HepG2 (cell line): ENCODE measurements around the gene THOC6. TPM values are rescaled to one million over a fixed set of nuclear protein-coding genes. Genes with fewer than 3 reads are reported as not detected.

Source experiments
- ATAC-seq: fragments of 200-7000 bp; cut with Tn5 transposase; 3 replicates; pipeline ENCODE4 v1.9.1; 2020; ENCODE audit warnings: mild to moderate bottlenecking, moderate library complexity
- BruUV-seq: library from RNA; stranded (reverse); fragments of 400-500 nt; replicated peaks from 2 replicates; lab custom pipeline; 2021; lab: Mats Ljungman, UMichigan
- CTCF ChIA-PET: fragments of 300-600 bp; formaldehyde crosslinking; extraction: SDS; loops from one replicate; lab custom pipeline; 2021; ENCODE audit warnings: low total read pairs, inconsistent platforms, low intra/inter-chr PET ratio; lab: Yijun Ruan, JAX
- POLR2A ChIA-PET: fragments of 350-600 bp; sonication (Branson Sonifier 250); formaldehyde crosslinking; loops from one replicate; lab custom pipeline; 2020; ENCODE audit warnings: antibody characterized with exemption, inconsistent platforms; lab: Yijun Ruan, JAX
- DNase-seq: peaks from one replicate; pipeline ENCODE4 v3.0.0-alpha.2; 2015; ENCODE audit warnings: low spot score
- FAIRE-seq: peaks from 3 replicates; lab custom pipeline; 2011; peaks lifted over from hg19 to GRCh38; lab: Jason Lieb, UNC
- H2AFZ ChIP-seq: one replicate; pipeline ENCODE4 v1.6.1; 2011; ENCODE audit warnings: low read length, inconsistent platforms
- H3K27ac ChIP-seq: fragments of 300-600 bp; 3 replicates; pipeline ENCODE4 v1.8.0; 2011; ENCODE audit warnings: mixed run types, mild to moderate bottlenecking, mixed read lengths, low read length, inconsistent platforms; ENCODE audit not compliant: insufficient read depth; ENCODE audit errors: extremely low read length
- H3K27me3 ChIP-seq, 2 experiments: fragments of 200-600 bp in 1 of 2; 2 replicates in 1 of 2; 3 replicates in 1 of 2; pipeline versions ENCODE4 v1.6.0 to v1.8.0; 2011; ENCODE audit warnings: low read length in 2 of 2, mild to moderate bottlenecking in 2 of 2, moderate library complexity in 2 of 2, inconsistent platforms in 1 of 2; ENCODE audit not compliant: insufficient read depth in 2 of 2, control insufficient read depth in 1 of 2
- H3K36me3 ChIP-seq, 2 experiments: fragments of 200-600 bp in 1 of 2; replicated peaks in 1 of 2; 2 replicates in 1 of 2; 3 replicates in 1 of 2; pipeline versions ENCODE4 v1.5.1 to v1.8.0; 2011; ENCODE audit warnings: low read length in 2 of 2, inconsistent platforms in 1 of 2; ENCODE audit not compliant: insufficient read depth in 2 of 2, control insufficient read depth in 1 of 2
- H3K4me1 ChIP-seq: 2 replicates; pipeline ENCODE4 v1.5.1; 2012; ENCODE audit warnings: low read length, inconsistent platforms; ENCODE audit not compliant: insufficient read depth
- H3K4me2 ChIP-seq: 2 replicates; pipeline ENCODE4 v1.6.0; 2011; ENCODE audit warnings: low read depth, low read length, inconsistent platforms
- H3K4me3 ChIP-seq, 3 experiments: fragments of 200-600 bp in 1 of 3; sonication (generic), shearing (Covaris generic) in 1 of 3; replicated peaks in 1 of 3; 2 replicates each; pipeline ENCODE4 v1.5.1; 2011 to 2016; ENCODE audit warnings: low read length in 3 of 3, inconsistent platforms in 2 of 3, low read depth in 2 of 3, mild to moderate bottlenecking in 2 of 3, control low read depth in 1 of 3, mixed read lengths in 1 of 3; ENCODE audit not compliant: insufficient read depth in 1 of 3
- H3K79me2 ChIP-seq: one replicate; pipeline ENCODE4 v1.6.1; 2011; ENCODE audit warnings: low read length, inconsistent platforms; ENCODE audit not compliant: insufficient read depth
- H3K9ac ChIP-seq: 2 replicates; pipeline ENCODE4 v1.6.0; 2011; ENCODE audit warnings: mild to moderate bottlenecking, low read depth, low read length, inconsistent platforms; ENCODE audit not compliant: insufficient read depth
- H3K9me3 ChIP-seq: 2 replicates; pipeline ENCODE4 v1.5.1; 2012; ENCODE audit warnings: mild to moderate bottlenecking, low read length
- H4K20me1 ChIP-seq: 2 replicates; pipeline ENCODE4 v1.6.0; 2011; ENCODE audit warnings: inconsistent platforms, mild to moderate bottlenecking, low read length, moderate library complexity; ENCODE audit not compliant: insufficient read depth
- CHD4 ChIP-seq: fragments of 200-600 bp; sonication (generic); IDR thresholded peaks from 2 replicates; pipeline ENCODE4 v1.7.0; 2017; ENCODE audit warnings: mild to moderate bottlenecking, low read length, borderline replicate concordance
- CREBL2 ChIP-seq: sonication (generic); formaldehyde crosslinking; IDR thresholded peaks from 2 replicates; pipeline ENCODE4 v1.8.1; 2023; ENCODE audit warnings: missing genetic modification reagents, mild to moderate bottlenecking, borderline replicate concordance
- DNMT3B ChIP-seq: conservative IDR thresholded peaks from 2 replicates; pipeline ENCODE4 v1.6.1; 2016; ENCODE audit warnings: missing biosample characterization, control low read depth
- POGZ ChIP-seq: sonication (generic); formaldehyde crosslinking; IDR thresholded peaks from 2 replicates; pipeline ENCODE4 v1.4.0; 2020; ENCODE audit warnings: mild to moderate bottlenecking, missing genetic modification reagents
- SRY ChIP-seq: sonication (generic); formaldehyde crosslinking; IDR thresholded peaks from 2 replicates; pipeline ENCODE4 v1.8.0; 2022; ENCODE audit warnings: mild to moderate bottlenecking, missing genetic modification reagents
- ZNF430 ChIP-seq: sonication (generic); formaldehyde crosslinking; IDR thresholded peaks from 2 replicates; pipeline ENCODE4 v1.9.0; 2021; ENCODE audit warnings: mild to moderate bottlenecking, missing genetic modification reagents
- WGBS: methylation state at CpG from one replicate; pipeline ENCODE4 v1.1.6; 2017; ENCODE audit warnings: low lambda C conversion rate; 5-methylcytosine and 5-hydroxymethylcytosine counted together
- in situ Hi-C: cut with HindIII; loops from 2 replicates; pipeline ENCODE4 v1.10.0; 2017; ENCODE audit warnings: low pct_unique_long_range_greater_than_20kb; ENCODE audit not compliant: extremely low pct_ligation_motif_present
- intact Hi-C: fragments of 100-400 bp; cut with micrococcal nuclease; formaldehyde crosslinking; loops from one replicate; pipeline ENCODE4 v1.10.0; 2022; ENCODE audit not compliant: unreplicated experiment
- polyA plus RNA-seq, 8 experiments: library from polyadenylated mRNA; depleted of rRNA in 3 of 8; stranded (reverse) in 7 of 8; unstranded in 1 of 8; fragments of >200 nt; fragmentation: Illumina TruSeq in 4 of 8; extraction: Trizol in 4 of 8; gene quantifications; 2 replicates each; pipeline versions ENCODE4 v1.2.1 to v1.2.3, GENCODE V29; 2011 to 2016; ENCODE audit warnings: low read depth in 4 of 8, missing spikeins in 1 of 8, mixed read lengths in 1 of 8; ENCODE audit not compliant: insufficient read depth in 1 of 8
- total RNA-seq, 5 experiments: library from RNA; depleted of rRNA; stranded (reverse); fragments of >200 nt; fragmentation: Illumina TruSeq; extraction: Trizol; gene quantifications; 2 replicates each; pipeline ENCODE4 v1.2.3, GENCODE V29; 2016; ENCODE audit warnings: low read depth in 1 of 5
- TF ChIP-seq, protein P1 (sequence below): sonication (generic); formaldehyde crosslinking; IDR thresholded peaks from 2 replicates; pipeline ENCODE4 v1.4.0; 2020; ENCODE audit warnings: missing genetic modification reagents
- TF ChIP-seq, protein P2 (sequence below): sonication (generic); formaldehyde crosslinking; IDR thresholded peaks from 2 replicates; pipeline ENCODE4 v1.8.0; 2022; ENCODE audit warnings: mild to moderate bottlenecking, missing genetic modification reagents; ENCODE audit not compliant: insufficient replicate concordance
- TF ChIP-seq, protein P3 (sequence below): sonication (generic); formaldehyde crosslinking; IDR thresholded peaks from 2 replicates; pipeline ENCODE4 v1.4.0; 2020; ENCODE audit warnings: low read depth, missing genetic modification reagents

Gene THOC6
- total and polyA plus RNA-seq, 2 of the 13 experiments (the other 11 are each of a cell fraction or from before 2014, with no cell fraction given), result 32.1 to 37.0 TPM

- TF ChIP-seq ZNF430 (CRISPR knock-in tag) (0 out of 2 replicates have a peak, but pooled peaks have one; percentile 26), POGZ (CRISPR knock-in tag) (peak; percentile 51; the same call in 1 of the 2 replicates), SRY (CRISPR knock-in tag) (0 out of 2 replicates have a peak, but pooled peaks have one; percentile 21)
- TF ChIP-seq, protein P1, sequence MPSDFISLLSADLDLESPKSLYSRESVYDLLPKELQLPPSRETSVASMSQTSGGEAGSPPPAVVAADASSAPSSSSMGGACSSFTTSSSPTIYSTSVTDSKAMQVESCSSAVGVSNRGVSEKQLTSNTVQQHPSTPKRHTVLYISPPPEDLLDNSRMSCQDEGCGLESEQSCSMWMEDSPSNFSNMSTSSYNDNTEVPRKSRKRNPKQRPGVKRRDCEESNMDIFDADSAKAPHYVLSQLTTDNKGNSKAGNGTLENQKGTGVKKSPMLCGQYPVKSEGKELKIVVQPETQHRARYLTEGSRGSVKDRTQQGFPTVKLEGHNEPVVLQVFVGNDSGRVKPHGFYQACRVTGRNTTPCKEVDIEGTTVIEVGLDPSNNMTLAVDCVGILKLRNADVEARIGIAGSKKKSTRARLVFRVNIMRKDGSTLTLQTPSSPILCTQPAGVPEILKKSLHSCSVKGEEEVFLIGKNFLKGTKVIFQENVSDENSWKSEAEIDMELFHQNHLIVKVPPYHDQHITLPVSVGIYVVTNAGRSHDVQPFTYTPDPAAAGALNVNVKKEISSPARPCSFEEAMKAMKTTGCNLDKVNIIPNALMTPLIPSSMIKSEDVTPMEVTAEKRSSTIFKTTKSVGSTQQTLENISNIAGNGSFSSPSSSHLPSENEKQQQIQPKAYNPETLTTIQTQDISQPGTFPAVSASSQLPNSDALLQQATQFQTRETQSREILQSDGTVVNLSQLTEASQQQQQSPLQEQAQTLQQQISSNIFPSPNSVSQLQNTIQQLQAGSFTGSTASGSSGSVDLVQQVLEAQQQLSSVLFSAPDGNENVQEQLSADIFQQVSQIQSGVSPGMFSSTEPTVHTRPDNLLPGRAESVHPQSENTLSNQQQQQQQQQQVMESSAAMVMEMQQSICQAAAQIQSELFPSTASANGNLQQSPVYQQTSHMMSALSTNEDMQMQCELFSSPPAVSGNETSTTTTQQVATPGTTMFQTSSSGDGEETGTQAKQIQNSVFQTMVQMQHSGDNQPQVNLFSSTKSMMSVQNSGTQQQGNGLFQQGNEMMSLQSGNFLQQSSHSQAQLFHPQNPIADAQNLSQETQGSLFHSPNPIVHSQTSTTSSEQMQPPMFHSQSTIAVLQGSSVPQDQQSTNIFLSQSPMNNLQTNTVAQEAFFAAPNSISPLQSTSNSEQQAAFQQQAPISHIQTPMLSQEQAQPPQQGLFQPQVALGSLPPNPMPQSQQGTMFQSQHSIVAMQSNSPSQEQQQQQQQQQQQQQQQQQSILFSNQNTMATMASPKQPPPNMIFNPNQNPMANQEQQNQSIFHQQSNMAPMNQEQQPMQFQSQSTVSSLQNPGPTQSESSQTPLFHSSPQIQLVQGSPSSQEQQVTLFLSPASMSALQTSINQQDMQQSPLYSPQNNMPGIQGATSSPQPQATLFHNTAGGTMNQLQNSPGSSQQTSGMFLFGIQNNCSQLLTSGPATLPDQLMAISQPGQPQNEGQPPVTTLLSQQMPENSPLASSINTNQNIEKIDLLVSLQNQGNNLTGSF (CRISPR knock-in tag), result no peak
- TF ChIP-seq, all 625 proteins: peak for 137
These were observed 42.5 kb upstream of the THOC6 start (continued) for GRCh38 chr16:2981177-2981898.

GRCh38 chr16:2981899-2982250 is 42.0 kb upstream of the THOC6 start:
- H3K4me3 ChIP-seq, result peak overlapping the region; percentile 86 to 95 (median 88); a peak in 5 of 6 replicates
- intact Hi-C loops (loop anchor here (2.0 kb wide), 1 partner anchor 17 kb away; the partner anchor contains the start of gene KREMEN2), in situ Hi-C loops (no loop called here)
- H3K4me2 ChIP-seq, result peak overlapping the region; percentile 96
- peaks cover 8% of the 10 kb centered on the region for H3K79me2 ChIP-seq
- no peak for ATAC-seq
- CTCF ChIA-PET, result no interaction called here
- no peak for DNase-seq
- H3K36me3 ChIP-seq, result no peaks in the 10 kb centered on the region
- H4K20me1 ChIP-seq, result no peaks in the 10 kb centered on the region
- FAIRE-seq, result no peak
- no peaks in the 10 kb centered on the region for H3K9me3 ChIP-seq
- WGBS, result 20% methylated on average over 4 of the region's 4 CpGs
- POLR2A ChIA-PET, result interaction anchor here (1.2 to 3.9 kb wide), 7 partner anchors 10 to 153 kb away, joined by 8 to 48 read pairs (median 11); partner anchors contain the start of genes HCFC1R1, KREMEN2, PAQR4 and THOC6
- peaks cover 26% of the 10 kb centered on the region for H3K4me1 ChIP-seq
- no peak overlapping the region for H2AFZ ChIP-seq
- BruUV-seq, result no TSS peak
- H3K27me3 ChIP-seq, result peaks cover 8 to 25% of the 10 kb centered on the region in 2 experiments; a peak in 4 of 5 replicates
- peak overlapping the region; percentile 87 for H3K27ac ChIP-seq
- H3K9ac ChIP-seq, result peak overlapping the region; percentile 94
- no peak for TF ChIP-seq CHD4
- TF ChIP-seq, protein P2, sequence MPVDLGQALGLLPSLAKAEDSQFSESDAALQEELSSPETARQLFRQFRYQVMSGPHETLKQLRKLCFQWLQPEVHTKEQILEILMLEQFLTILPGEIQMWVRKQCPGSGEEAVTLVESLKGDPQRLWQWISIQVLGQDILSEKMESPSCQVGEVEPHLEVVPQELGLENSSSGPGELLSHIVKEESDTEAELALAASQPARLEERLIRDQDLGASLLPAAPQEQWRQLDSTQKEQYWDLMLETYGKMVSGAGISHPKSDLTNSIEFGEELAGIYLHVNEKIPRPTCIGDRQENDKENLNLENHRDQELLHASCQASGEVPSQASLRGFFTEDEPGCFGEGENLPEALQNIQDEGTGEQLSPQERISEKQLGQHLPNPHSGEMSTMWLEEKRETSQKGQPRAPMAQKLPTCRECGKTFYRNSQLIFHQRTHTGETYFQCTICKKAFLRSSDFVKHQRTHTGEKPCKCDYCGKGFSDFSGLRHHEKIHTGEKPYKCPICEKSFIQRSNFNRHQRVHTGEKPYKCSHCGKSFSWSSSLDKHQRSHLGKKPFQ, result peak; percentile 7
- TF ChIP-seq CREBL2 (CRISPR knock-in tag), result no peak
- TF ChIP-seq DNMT3B (CRISPR knock-in tag), result no peak
- TF ChIP-seq, protein P3, sequence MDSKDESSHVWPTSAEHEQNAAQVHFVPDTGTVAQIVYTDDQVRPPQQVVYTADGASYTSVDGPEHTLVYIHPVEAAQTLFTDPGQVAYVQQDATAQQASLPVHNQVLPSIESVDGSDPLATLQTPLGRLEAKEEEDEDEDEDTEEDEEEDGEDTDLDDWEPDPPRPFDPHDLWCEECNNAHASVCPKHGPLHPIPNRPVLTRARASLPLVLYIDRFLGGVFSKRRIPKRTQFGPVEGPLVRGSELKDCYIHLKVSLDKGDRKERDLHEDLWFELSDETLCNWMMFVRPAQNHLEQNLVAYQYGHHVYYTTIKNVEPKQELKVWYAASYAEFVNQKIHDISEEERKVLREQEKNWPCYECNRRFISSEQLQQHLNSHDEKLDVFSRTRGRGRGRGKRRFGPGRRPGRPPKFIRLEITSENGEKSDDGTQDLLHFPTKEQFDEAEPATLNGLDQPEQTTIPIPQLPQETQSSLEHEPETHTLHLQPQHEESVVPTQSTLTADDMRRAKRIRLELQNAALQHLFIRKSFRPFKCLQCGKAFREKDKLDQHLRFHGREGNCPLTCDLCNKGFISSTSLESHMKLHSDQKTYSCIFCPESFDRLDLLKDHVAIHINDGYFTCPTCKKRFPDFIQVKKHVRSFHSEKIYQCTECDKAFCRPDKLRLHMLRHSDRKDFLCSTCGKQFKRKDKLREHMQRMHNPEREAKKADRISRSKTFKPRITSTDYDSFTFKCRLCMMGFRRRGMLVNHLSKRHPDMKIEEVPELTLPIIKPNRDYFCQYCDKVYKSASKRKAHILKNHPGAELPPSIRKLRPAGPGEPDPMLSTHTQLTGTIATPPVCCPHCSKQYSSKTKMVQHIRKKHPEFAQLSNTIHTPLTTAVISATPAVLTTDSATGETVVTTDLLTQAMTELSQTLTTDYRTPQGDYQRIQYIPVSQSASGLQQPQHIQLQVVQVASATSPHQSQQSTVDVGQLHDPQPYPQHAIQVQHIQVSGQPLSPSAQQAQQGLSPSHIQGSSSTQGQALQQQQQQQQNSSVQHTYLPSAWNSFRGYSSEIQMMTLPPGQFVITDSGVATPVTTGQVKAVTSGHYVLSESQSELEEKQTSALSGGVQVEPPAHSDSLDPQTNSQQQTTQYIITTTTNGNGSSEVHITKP, result no peak
